NCI-H1417 treated with DMSO at 0.1 percent for 48 hours (cell line): ENCODE data around the gene PPP2R5E.

Experiments
- DNase-seq: peaks from one replicate; lab custom pipeline; 2025; lab: John Stamatoyannopoulos, UW

Gene PPP2R5E

DNA sequence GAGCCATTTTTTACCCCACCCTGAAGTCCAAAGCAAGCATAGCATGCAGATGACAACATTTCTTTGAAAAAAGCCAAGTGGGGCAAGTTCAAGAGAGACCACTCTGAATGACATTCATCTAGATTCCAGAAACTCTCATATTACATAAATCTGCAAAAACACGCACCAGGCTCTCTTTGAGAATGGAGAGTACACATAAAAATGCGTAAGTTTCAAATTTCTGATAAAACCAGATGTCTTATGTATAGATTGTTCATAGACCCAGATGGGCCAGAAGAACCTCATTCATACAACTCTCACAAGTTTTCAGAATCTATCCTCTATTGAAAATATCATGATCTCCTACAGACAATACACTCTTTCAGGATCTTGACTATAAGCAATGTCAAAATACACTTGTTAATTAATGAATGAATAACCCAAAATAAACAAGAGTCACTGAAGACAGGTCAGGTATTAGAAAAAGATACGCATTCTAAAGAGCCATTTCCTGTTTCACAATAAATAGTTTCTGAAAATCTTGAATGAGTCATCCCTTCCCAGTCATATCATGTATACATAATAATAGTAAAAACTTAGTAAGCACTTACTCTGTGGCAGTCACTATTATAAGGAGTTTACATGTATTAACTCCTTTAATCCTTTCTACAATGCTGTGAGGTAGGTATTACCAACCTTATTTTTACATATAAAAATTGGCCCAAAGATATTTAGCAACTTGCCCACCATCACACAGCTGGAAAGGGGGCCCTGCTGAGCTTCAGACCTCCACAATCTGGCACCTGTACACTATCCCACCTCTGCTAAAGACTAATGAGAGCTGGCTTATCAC, 72.0 kb downstream of the PPP2R5E start:
- DNase-seq, result no peak

- DNase-seq, result no peak
These were observed 74.9 kb downstream of the PPP2R5E start for GRCh38 chr14:63468294-63468693.

DNA sequence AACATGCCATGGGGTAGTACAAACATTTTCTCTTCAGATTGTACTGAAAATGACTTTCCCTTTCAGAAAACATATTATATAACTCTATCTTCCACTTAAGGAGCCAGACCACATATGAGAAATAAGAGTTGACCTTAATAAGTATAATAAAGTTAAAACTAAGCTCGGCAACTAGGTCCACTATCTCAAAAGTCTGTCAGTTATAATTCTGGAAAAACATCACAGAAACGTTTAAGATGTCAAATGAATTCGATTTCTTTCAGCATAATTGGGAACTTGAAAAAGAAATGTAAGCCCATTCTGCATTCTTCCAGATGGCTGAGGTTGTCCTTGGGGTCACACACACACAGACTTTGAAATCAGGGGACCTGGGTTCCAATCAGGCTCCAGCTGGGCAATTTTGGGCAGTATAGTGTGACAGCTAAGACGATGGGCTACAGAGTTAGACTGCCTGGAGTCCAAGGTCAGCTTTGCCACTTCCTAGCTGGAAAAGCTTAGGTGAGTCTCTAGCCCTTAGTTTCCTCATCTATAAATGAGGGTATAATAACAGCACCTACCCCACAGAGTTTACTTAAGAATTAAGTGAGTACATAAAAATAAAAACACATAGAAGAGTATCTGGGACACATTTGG, 75.6 kb downstream of the PPP2R5E start:
- DNase-seq, result no peak

- DNase-seq, result no peak
These were observed 77.8 kb downstream of the PPP2R5E start for GRCh38 chr14:63465347-63465746.

GRCh38 chr14:63460680-63461369, 82.4 kb downstream of the PPP2R5E start:
- no peak for DNase-seq

GRCh38 chr14:63459738-63460137, 83.4 kb downstream of the PPP2R5E start:
- no peak for DNase-seq

GRCh38 chr14:63457498-63457897, 85.7 kb downstream of the PPP2R5E start:
- no peak for DNase-seq

DNA sequence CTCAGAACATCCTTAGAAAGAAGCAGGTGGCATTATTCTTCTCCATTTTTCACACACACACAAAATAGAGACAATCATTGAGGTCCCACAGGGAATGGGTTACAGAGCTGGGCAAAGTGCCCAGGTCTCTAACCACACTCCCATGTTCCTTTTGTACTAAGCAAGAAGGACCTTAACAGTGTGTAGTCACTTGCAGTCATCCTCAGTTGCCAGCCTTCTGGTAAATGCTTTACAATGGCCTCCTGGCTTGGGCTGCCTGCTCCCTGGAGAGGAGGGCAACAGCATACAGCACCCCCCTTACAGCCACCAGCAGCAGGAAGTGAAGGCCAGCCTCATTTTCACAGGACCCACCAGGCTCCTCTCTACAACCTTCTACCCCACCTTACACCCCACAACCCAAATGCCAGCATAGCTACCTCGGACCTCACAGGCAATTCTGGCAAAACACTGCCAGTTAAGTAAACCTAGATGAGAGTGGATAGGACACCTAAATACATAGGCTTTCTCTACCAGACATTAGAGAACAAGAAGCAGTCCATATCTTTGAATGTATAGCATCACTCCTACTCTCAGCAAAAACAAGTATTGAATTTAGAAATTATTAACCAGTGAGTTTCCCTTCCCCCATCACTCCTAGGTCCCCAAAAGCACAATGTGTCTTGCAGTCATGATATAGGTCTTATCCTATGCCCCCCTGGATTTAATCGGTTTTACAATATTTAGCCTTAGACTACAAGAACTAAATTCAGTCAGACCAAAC, 88.1 kb downstream of the PPP2R5E start:
- DNase-seq, result no peak

DNA sequence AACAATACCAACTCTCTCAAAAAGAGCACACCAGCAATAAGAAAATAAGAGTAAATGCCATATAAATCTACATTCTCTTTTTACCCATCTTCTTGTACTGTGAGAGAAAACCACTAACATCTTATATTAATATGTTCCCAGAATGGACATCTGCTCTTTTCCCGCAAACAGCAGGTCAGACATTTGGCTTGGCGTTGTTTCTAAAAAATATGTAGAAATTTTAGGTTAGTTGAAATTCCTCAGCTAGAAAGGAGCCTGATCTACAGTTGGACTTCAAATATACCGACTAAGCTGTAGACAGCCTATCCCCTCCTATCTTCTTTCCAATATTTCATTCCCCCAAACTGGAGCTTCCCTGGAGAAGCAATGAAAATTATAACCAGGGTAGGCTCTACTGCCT, 88.7 kb downstream of the PPP2R5E start:
- no peak for DNase-seq

GRCh38 chr14:63453443-63453936, 89.7 kb downstream of the PPP2R5E start:
- no peak for DNase-seq

- DNase-seq, result no peak
These were observed 90.4 kb downstream of the PPP2R5E start for GRCh38 chr14:63452796-63453195.

DNA sequence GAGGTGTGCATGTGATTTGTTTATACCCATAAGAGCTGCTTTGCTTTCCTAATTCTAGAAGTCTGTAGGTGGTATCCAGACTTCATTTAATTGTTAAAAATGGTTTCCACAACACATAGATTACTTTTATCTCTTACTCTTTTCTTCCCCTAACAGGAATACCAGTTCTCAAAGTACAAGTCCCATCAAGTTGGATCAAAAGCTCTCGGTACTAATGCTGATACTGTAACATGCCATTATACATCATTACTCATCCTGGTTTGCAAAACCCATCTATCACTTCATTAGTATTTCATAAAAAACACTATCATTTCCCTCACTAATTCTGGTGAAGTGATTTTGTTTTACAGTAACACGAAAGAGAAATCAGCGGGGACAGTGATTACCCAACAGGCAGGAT, 94.3 kb downstream of the PPP2R5E start:
- no peak for DNase-seq

- DNase-seq, result no peak
These were observed 98.6 kb downstream of the PPP2R5E start for GRCh38 chr14:63444588-63444987.

DNA sequence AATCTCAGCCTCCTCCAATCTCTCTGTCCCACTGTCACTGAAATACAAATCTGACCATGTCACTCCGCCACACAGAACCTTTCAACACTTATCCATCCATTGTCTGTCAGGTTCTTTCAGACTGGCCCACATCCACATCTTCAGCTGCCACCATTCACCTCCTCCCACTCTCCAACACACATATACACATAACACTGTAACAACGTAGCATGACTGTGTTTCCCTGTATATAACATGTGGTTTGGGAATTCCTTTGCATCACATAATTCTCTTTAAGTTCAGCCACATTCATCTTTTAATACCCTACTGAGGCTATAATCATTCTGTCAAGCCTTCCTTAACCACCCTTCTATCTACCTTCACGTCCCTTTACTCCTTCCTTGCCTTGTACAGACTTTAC, 99.2 kb downstream of the PPP2R5E start:
- DNase-seq, result no peak

GRCh38 chr14:63443361-63443760, 99.8 kb downstream of the PPP2R5E start:
- DNase-seq, result no peak

GRCh38 chr14:63438065-63438757, 105.0 kb downstream of the PPP2R5E start:
- no peak for DNase-seq

GRCh38 chr14:63436286-63437098, 106.7 kb downstream of the PPP2R5E start:
- DNase-seq, result no peak

DNA sequence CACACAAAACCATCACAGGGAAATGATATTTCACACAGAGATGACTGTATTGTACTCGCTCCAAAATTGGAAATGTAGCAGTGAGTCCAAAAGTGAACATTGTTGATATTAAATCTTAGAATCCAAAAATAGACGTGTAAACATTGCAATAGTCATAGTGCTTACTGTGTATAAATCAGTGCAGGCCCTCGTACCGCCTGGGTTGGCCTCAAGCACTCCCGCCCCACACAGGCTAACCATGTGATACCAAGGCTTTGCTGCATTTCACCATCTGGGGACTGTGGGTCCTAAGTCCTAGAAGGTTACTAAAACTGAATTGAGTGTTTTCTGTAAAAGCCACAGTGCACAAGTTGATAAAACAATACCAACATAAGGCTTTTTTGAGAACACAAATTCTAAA, 107.3 kb downstream of the PPP2R5E start:
- DNase-seq, result no peak

DNA sequence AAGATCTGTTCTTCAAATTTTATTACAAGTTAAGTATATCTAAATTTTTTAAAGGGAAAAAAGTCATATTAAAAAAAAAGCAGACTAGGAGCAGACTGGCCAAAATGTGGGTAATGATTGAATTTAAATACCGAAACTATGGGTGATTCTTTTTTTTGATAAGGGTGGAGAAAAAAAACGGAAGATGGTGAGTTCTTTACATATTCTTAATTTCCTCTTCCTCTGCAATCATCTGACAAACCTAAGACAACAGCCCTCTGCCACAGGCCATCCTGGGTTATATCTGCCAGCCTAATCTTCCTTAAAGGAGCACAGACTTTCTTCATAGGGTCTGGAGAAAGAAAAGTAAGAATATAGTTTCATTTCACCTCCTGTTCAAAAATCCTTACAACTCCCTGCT, 108.0 kb downstream of the PPP2R5E start:
- DNase-seq, result no peak

- DNase-seq, result no peak
These were observed 110.2 kb downstream of the PPP2R5E start for GRCh38 chr14:63432888-63433552.
